ENCODE measurements around the gene KLK10.

Gene KLK10

DNA sequence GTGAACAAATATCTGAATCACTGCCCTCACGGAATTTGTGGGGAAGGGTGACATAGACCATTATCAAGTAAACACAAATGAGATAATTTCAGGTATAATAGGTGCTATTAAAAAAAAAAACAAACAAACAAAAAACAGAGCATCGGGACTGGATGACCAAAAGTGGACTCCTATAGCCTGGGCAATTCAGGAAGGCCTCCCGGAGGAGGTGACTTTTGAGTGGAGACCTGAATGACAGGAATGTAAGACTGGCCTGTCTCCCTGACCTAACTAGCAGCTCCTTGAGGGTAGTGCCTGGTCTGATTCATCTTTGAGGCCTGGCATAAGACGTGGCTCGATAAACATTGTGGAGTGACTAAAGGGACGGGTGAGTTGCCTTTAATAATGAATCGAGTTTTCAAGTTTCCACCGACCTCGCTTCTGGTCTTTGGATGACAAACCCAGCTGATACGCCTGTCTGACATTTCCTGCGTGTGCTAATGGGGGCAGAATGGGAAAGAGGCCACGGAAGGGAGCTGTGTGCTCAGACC lies 6.8 kb downstream of the KLK10 start:
- no peak for FAIRE-seq
- DNase-seq (ENCODE audit: insufficient read length) = no peak
- TF ChIP-seq POLR2AphosphoS5 (IDR thresholded peaks at IDR 0.05; ENCODE audit: low read depth, low read length) = no peak
- no peak for TF ChIP-seq TAF1 (IDR thresholded peaks at IDR 0.05; ENCODE audit: borderline replicate concordance, low read depth, low read length)
- TF ChIP-seq POLR2A (IDR thresholded peaks at IDR 0.05; ENCODE audit: low read depth, low read length) = no peak

DNA sequence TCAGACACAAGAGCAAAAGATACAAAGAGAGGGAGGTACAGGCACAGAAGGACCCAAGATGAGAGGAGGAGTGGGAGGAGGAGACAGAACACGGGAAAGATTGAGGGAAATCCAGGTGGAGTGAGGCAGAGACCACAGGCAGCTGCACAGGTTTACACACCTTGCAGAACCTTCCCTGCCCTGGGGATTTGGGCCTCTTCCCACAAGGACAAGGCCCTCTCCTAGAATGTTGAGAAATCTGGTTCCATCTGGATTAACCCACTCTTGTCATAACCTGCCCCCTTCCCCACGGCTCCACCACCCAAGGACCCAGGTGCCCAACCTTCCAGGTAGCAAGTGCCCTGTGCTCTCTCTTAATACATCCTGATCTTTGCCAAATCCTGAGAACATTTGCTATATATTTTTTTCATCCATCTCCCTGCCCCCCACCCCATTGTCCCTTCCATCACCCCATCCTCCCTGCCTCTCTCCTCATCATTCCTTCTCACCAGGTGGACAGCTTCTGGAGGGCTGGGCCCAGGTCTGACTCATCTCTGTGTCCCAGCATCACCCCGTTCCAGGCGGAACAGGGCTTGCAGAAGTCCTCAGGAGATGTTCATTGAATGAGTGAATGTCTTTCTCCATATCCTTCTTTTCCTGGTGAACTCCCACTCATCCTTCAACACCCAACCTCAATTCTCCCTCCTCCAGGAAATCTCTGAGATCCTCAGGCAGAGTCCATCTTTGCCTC lies 9.3 kb downstream of the KLK10 start:
- DNase-seq (ENCODE audit: insufficient read length) (no peak), FAIRE-seq (no peak)
- TF ChIP-seq POLR2AphosphoS5 (IDR thresholded peaks at IDR 0.05; ENCODE audit: low read depth, low read length) = no peak
- no peak for TF ChIP-seq TAF1 (IDR thresholded peaks at IDR 0.05; ENCODE audit: borderline replicate concordance, low read depth, low read length)
- no peak for TF ChIP-seq POLR2A (IDR thresholded peaks at IDR 0.05; ENCODE audit: low read depth, low read length)

DNA sequence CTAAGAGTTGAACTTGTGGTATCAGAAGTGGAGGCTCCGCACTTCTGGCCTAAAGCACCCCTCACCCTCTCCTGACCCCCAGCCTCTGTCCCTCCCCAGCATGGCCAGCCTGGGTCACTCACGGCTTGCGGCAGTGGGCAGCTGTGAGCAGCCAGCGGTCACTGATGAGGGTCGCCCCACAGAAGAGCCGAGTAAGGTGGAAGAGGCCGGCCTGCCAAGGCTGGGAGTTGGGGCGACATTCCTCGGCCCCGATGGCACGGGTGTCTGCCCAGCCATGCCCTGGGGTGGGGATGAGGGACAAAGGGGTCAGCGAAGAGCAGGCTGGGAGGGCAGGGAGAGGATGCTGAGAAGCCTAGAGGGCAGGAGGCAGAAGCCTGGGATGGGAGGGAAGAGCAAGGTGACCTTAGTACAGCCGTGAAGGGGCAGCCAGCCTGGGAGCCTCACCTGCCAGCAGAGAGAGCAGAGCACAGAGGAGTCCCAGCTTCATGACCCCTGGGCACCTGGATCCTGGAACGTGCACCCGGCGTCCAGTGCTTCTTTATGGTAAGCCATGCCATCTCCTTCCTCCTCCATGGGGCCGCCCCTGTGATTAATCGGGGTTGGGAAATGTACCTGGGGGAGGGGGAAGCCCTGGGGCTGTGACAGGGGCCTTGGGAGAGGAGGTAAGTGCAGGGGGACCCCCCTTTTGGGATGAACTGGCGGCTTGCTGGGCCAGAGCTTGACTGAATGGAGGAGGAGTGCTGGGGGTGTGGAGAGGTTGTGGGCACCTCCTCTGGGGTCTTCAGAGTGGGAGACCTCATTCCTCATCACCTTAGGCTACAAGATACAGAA lies 10.2 kb downstream of the KLK10 start:
- no peak for FAIRE-seq
- TF ChIP-seq POLR2AphosphoS5 (IDR thresholded peaks at IDR 0.05; ENCODE audit: low read depth, low read length) (no peak), POLR2A (IDR thresholded peaks at IDR 0.05; ENCODE audit: low read depth, low read length) (no peak), TAF1 (IDR thresholded peaks at IDR 0.05; ENCODE audit: borderline replicate concordance, low read depth, low read length) (no peak)
- DNase-seq (ENCODE audit: insufficient read length) = no peak

DNA sequence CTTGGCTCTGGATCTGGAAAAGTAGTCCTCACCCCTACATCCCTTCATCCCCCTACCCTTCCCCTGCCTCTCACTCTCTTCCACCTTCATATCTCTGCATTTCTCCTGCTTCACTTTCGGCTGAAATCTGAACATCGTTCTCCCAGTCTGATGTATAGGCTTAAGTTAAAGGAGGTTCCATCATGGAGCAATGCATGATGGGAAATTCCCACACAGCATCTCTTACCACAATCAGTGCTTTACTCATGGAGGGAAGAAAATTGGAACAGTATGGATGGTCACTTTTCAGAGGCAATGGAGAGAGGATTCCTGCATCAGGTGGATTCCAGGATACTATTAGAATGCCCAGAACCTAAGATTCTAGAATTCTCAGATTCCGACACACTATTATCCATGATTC lies 12.0 kb downstream of the KLK10 start:
- no peak for TF ChIP-seq POLR2AphosphoS5 (IDR thresholded peaks at IDR 0.05; ENCODE audit: low read depth, low read length)
- TF ChIP-seq POLR2A (IDR thresholded peaks at IDR 0.05; ENCODE audit: low read depth, low read length) = no peak
- TF ChIP-seq TAF1 (IDR thresholded peaks at IDR 0.05; ENCODE audit: borderline replicate concordance, low read depth, low read length) = no peak
- FAIRE-seq (no peak), DNase-seq (ENCODE audit: insufficient read length) (no peak)

DNA sequence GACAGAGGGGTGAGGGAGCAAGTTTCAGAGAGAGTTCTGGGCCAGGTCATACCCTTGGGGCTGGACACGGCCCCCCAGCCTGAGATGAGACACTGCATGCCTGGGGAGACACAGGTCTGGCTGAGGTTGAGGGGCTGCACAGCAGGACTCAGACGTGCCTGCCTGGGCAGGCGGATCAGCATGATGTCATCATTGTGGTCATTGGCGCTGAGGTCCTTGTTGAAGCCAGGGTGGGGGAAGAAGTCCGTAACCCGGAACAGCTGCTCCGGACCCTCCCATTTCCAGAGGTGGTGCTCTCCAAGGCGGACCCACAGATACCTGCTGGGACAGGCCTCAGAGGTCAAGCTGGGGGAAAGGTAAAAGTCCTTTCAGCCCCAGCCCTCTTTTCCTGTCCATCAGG lies 13.1 kb downstream of the KLK10 start:
- FAIRE-seq (no peak), DNase-seq (ENCODE audit: insufficient read length) (no peak)
- TF ChIP-seq TAF1 (IDR thresholded peaks at IDR 0.05; ENCODE audit: borderline replicate concordance, low read depth, low read length) = no peak
- TF ChIP-seq POLR2AphosphoS5 (IDR thresholded peaks at IDR 0.05; ENCODE audit: low read depth, low read length) = no peak
- TF ChIP-seq POLR2A (IDR thresholded peaks at IDR 0.05; ENCODE audit: low read depth, low read length) = no peak

DNA sequence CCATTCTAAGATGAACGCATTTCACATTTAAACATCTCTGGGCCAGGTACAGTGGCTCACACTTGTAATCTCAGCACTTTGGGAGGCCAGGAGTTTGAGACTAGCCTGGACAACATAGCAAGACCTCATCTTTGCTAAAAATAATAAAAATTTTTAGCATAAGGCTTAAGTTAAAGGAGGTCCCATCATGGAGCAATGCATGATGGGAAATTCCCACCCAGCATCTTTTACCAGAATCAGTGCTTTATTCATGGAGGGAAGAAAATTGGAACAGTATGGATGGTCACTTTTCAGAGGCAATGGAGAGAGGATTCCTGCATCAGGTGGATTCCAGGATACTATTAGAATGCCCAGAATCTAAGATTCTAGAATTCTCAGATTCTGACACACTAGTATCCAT lies 14.3 kb downstream of the KLK10 start:
- DNase-seq (ENCODE audit: insufficient read length) = no peak
- TF ChIP-seq TAF1 (IDR thresholded peaks at IDR 0.05; ENCODE audit: borderline replicate concordance, low read depth, low read length) (no peak), POLR2AphosphoS5 (IDR thresholded peaks at IDR 0.05; ENCODE audit: low read depth, low read length) (no peak), POLR2A (IDR thresholded peaks at IDR 0.05; ENCODE audit: low read depth, low read length) (no peak)
- FAIRE-seq = no peak

DNA sequence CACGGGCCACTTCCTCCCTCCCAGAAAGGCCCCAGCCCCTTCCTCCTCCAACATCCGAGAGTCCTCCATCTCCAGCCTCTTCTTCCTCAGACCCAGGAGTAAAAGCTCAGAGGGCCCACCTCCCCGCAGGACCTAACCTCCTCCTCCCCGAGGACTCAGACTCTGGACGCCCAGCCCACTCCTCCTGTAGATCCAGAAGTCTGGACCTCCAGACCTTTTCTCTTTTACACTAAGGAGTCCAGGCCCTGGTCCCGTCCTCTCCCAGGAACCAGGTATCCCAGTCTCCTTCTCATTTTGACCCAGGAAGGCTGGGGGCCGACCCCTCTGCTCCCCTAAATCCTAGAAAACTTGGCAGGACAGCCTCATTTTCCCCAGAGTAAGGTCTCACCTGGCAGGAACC lies 16.2 kb downstream of the KLK10 start:
- FAIRE-seq = no peak
- DNase-seq (ENCODE audit: insufficient read length) = no peak
- TF ChIP-seq POLR2A (IDR thresholded peaks at IDR 0.05; ENCODE audit: low read depth, low read length) = no peak
- no peak for TF ChIP-seq TAF1 (IDR thresholded peaks at IDR 0.05; ENCODE audit: borderline replicate concordance, low read depth, low read length)
- no peak for TF ChIP-seq POLR2AphosphoS5 (IDR thresholded peaks at IDR 0.05; ENCODE audit: low read depth, low read length)

DNA sequence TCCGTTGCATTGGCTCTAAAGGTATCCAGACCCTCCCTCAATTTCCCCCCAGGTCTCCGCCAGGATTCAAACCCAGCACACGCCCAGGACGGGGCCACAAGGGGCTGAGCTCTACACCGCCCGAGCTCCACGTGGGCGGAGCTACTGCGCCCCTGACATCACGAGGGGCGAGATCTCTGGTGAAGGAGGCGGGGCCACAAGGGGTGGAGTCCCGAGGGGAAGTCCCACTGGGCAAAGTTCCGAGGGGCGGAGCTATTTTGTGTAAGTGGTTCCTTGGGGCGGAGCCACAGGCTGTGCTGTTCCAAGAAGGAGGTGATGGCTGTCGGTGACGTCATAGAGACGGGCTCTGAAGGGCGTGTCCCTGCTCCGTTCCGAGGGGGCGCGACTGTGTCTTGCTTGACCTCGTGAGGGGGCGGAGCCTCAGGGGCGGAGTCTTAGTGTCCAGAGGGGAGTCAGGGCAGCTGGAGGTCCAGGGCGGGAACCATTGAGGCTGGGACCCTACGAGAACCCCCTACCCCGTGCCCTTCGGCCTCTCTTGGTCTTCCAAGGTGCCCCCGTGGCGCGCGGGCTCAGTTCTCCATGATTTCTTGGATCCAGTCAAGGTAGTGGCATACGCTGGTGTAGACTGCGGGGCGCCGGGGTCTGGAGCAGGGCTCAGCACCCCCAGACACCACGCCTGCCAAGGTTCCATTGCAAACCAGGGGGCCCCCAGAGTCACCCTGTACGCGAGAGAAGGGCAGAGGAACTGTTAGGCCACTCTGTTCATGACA lies 16.8 kb downstream of the KLK10 start:
- TF ChIP-seq TAF1 (IDR thresholded peaks at IDR 0.05; ENCODE audit: borderline replicate concordance, low read depth, low read length) (no peak), POLR2AphosphoS5 (IDR thresholded peaks at IDR 0.05; ENCODE audit: low read depth, low read length) (no peak), POLR2A (IDR thresholded peaks at IDR 0.05; ENCODE audit: low read depth, low read length) (no peak)
- FAIRE-seq (no peak), DNase-seq (ENCODE audit: insufficient read length) (no peak)

DNA sequence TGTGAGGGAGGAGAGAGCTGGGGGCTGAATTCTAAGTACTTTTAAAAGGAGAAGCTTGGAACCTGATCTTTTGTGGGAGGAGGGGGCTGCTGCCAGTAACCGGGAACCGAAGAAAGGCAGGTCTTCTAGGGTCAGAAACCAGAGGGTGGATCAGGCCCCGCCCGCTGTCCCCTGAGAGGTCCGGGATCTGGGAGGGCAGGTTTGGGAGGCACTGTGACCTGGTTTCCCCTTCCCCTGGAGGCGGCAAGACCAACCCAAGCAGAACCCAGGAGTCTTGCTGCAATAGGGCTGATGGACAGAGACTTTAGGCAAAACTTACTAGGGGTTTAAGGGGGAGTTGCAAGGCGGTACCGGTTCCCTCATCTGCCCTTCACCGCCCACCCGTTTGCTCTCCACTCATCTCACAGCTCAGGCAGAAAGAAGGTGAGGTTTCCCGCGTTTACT lies 17.4 kb downstream of the KLK10 start:
- DNase-seq (ENCODE audit: insufficient read length) (no peak), FAIRE-seq (no peak)
- TF ChIP-seq TAF1 (IDR thresholded peaks at IDR 0.05; ENCODE audit: borderline replicate concordance, low read depth, low read length) = no peak
- no peak for TF ChIP-seq POLR2AphosphoS5 (IDR thresholded peaks at IDR 0.05; ENCODE audit: low read depth, low read length)
- TF ChIP-seq POLR2A (IDR thresholded peaks at IDR 0.05; ENCODE audit: low read depth, low read length) = no peak

DNA sequence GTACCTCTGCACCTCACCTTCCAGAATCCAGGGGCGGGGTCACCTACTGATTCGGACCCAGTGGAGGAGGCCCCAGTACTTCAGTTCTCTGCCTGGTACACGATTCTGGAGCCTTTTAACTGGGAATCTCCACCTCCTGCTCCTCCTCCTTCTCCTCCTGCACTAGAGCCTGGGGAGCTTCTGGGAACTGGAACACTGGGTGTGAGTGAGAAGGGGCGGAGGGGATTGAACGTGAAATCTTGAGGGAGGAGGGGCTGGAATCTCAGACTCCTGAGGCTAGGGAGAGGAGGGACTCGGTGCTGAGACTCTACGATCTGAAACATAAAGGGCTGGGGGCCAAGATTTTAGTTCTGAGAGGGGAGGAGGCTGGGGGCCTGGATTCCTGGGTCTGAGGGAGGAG lies 18.0 kb downstream of the KLK10 start, which contains the start of gene KLK8:
KLK8 (minus strand) TSS at position 90 of the 400 bp plus-strand sequence. CDS start 437 bp downstream, outside the sequence.
- DNase-seq (ENCODE audit: insufficient read length) = no peak
- FAIRE-seq = no peak

DNA sequence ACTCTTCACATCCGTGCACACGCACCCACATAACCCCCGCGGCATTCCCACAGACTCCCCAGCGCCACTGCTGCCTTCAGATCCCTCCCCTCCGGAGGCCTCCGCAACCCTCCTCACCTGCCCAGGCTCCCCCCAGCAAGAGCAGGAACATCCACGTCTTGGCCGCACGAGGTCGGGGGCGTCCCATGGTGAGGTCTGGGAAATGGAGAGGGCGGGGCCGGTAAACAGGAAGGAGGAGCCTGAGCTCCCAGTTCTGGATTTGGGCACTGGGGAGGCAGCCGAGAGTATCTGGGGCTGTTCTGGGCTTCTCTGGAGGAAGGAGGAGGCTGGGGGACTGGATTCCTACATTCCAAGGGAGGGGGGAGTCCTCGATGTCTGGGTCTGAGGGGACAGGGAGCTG lies 18.5 kb downstream of the KLK10 start:
- no peak for FAIRE-seq
- TF ChIP-seq TAF1 (IDR thresholded peaks at IDR 0.05; ENCODE audit: borderline replicate concordance, low read depth, low read length) (no peak), POLR2AphosphoS5 (IDR thresholded peaks at IDR 0.05; ENCODE audit: low read depth, low read length) (no peak), POLR2A (IDR thresholded peaks at IDR 0.05; ENCODE audit: low read depth, low read length) (no peak)

More for the DNA sequence above, 18.0 kb downstream of the KLK10 start, which contains the start of gene KLK8:
- no peak for TF ChIP-seq POLR2A (IDR thresholded peaks at IDR 0.05; ENCODE audit: low read depth, low read length)
- no peak for TF ChIP-seq TAF1 (IDR thresholded peaks at IDR 0.05; ENCODE audit: borderline replicate concordance, low read depth, low read length)
- TF ChIP-seq POLR2AphosphoS5 (IDR thresholded peaks at IDR 0.05; ENCODE audit: low read depth, low read length) = no peak

More for the DNA sequence above, 18.5 kb downstream of the KLK10 start:
- DNase-seq (ENCODE audit: insufficient read length) = no peak
